GM18867 (cell line): Measurements from ENCODE around the gene C4orf17.
"Not testable (repeated sequence)": the region's sequence is repeated elsewhere in the genome, so short reads cannot be mapped to it uniquely, and the experiment has no call there.

Source experiments
- ATAC-seq: cut with Tn5 transposase; IDR thresholded peaks from one replicate; pipeline ENCODE4 v1.9.1; 2021; ENCODE audit warnings: mild to moderate bottlenecking, moderate library complexity; ENCODE audit not compliant: unreplicated experiment

The C4orf17 gene

GRCh38 chr4:99510721-99511120 is at the start of gene C4orf17:
TSS of gene C4orf17 (plus strand) at chr4:99511021. CDS start at chr4:99513082, 2,061 bp downstream.
- ATAC-seq = no peak

GRCh38 chr4:99461623-99462401 is 49.0 kb upstream of the C4orf17 start:
- no peak for ATAC-seq

GRCh38 chr4:99462875-99463464 is 47.9 kb upstream of the C4orf17 start:
- peak; percentile 97 for ATAC-seq

- ATAC-seq = no peak
Measured at GRCh38 chr4:99463566-99463965, 47.3 kb upstream of the C4orf17 start.

- no peak for ATAC-seq
Measured at GRCh38 chr4:99467887-99468286, 42.9 kb upstream of the C4orf17 start.

GRCh38 chr4:99468889-99469288 is 41.9 kb upstream of the C4orf17 start:
- no peak for ATAC-seq

GRCh38 chr4:99471349-99471748 is 39.5 kb upstream of the C4orf17 start:
- no peak for ATAC-seq

- ATAC-seq = no peak
Measured at GRCh38 chr4:99471896-99472295, 38.9 kb upstream of the C4orf17 start.

GRCh38 chr4:99473131-99473530 is 37.7 kb upstream of the C4orf17 start:
- ATAC-seq = no peak

- ATAC-seq = no peak
Measured at GRCh38 chr4:99483636-99484035, 27.2 kb upstream of the C4orf17 start.

- ATAC-seq = no peak
Measured at GRCh38 chr4:99485212-99485611, 25.6 kb upstream of the C4orf17 start.

- ATAC-seq = not testable (repeated sequence)
Measured at GRCh38 chr4:99486648-99487047, 24.2 kb upstream of the C4orf17 start.

GRCh38 chr4:99490286-99490685 is 20.5 kb upstream of the C4orf17 start:
- no peak for ATAC-seq

- ATAC-seq = no peak
Measured at GRCh38 chr4:99504804-99505502, 5.9 kb upstream of the C4orf17 start.

- ATAC-seq = no peak
Measured at GRCh38 chr4:99506781-99507180, 4.0 kb upstream of the C4orf17 start.

GRCh38 chr4:99507349-99507748 is 3.5 kb upstream of the C4orf17 start:
- no peak for ATAC-seq

GRCh38 chr4:99507762-99508161 is 3.1 kb upstream of the C4orf17 start:
- no peak for ATAC-seq

GRCh38 chr4:99518601-99519295 is 7.9 kb downstream of the C4orf17 start:
- ATAC-seq = no peak

- no peak for ATAC-seq
Measured at GRCh38 chr4:99529228-99529627, 18.4 kb downstream of the C4orf17 start.

- no peak for ATAC-seq
Measured at GRCh38 chr4:99529956-99530355, 19.1 kb downstream of the C4orf17 start.

GRCh38 chr4:99534699-99535098 is 23.9 kb downstream of the C4orf17 start:
- not testable (repeated sequence) for ATAC-seq
